Astrocyte (in vitro differentiated cells and primary cell): ENCODE results near the gene MT4.

ENCODE experiments used
- CTCF ChIP-seq: IDR thresholded peaks from 2 replicates; pipeline ENCODE4 v1.5.1; 2011; ENCODE audit warnings: low read depth, mild to moderate bottlenecking, inconsistent platforms, low read length, moderate library complexity; ENCODE audit not compliant: insufficient read depth
- EZH2 ChIP-seq: IDR thresholded peaks from 2 replicates; pipeline ENCODE4 v1.6.1; 2012; ENCODE audit warnings: mild to moderate bottlenecking, low read length, inconsistent platforms; ENCODE audit not compliant: insufficient read depth

- TF ChIP-seq CTCF = no peak
- no peak for TF ChIP-seq EZH2
Observed at GRCh38 chr16:56606476-56607108, 41.7 kb downstream of the MT4 start.
